ENCODE measurements around the gene TOB1. TPM values are rescaled to one million over a fixed set of nuclear protein-coding genes. Genes with fewer than 3 reads are reported as not detected.

Gene TOB1
- total RNA-seq, 1 donor from 2014 or later, result 15.5 TPM

DNA sequence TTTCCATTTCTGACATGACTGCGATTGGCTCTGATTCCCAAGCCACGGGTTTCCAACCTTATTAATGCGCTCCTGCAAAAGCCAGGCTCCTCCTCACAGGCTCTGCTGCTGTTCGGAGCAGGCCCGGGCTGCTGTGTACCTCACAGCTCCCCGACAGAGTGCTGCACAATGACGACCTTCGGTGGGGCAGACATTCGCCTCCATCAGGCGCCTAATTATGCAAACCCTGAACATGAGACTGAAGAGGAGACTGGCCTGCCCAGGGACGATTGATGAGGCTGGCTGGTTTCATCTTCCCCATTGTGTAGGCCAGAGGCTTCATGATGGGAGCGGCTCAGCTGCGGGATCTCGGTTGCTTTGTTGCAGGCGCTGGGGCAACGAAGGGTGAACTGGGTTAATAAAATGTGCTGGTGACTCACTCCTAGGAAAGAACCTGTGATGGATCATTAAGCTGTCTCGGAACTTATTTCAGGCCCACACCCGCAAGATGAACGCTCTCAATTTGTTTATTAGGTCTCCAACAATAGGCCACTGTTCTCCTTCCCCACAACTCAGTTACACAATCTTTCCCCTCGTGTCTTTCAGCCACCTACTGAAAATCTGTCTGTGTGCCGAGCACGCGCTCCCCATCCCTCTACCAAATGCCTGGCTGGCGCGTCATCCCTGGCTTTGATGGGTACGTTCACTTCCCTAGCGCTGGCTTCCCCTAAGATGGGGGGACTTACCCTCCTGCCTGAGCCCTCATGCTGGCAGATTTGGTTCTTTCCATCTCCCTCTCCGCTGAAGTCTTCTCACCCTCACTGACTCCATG lies 27.2 kb upstream of the TOB1 start:
- Mint-ChIP-seq H3K27me3 (ENCODE audit: unreplicated experiment) (peaks cover 5% of the 10 kb centered on the region), H3K4me3 (ENCODE audit: unreplicated experiment) (no peak overlapping the region), H3K27ac (ENCODE audit: unreplicated experiment) (no peak overlapping the region), H3K36me3 (ENCODE audit: low read depth, unreplicated experiment) (no peaks in the 10 kb centered on the region), H3K4me1 (ENCODE audit: unreplicated experiment) (no peaks in the 10 kb centered on the region), H3K9me3 (ENCODE audit: unreplicated experiment) (no peaks in the 10 kb centered on the region)
- TF ChIP-seq, protein P1, sequence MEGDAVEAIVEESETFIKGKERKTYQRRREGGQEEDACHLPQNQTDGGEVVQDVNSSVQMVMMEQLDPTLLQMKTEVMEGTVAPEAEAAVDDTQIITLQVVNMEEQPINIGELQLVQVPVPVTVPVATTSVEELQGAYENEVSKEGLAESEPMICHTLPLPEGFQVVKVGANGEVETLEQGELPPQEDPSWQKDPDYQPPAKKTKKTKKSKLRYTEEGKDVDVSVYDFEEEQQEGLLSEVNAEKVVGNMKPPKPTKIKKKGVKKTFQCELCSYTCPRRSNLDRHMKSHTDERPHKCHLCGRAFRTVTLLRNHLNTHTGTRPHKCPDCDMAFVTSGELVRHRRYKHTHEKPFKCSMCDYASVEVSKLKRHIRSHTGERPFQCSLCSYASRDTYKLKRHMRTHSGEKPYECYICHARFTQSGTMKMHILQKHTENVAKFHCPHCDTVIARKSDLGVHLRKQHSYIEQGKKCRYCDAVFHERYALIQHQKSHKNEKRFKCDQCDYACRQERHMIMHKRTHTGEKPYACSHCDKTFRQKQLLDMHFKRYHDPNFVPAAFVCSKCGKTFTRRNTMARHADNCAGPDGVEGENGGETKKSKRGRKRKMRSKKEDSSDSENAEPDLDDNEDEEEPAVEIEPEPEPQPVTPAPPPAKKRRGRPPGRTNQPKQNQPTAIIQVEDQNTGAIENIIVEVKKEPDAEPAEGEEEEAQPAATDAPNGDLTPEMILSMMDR (IDR thresholded peaks at IDR 0.05; ENCODE audit: unreplicated experiment), result no peak
- DNase-seq (ENCODE audit: low spot score), result no peak

DNA sequence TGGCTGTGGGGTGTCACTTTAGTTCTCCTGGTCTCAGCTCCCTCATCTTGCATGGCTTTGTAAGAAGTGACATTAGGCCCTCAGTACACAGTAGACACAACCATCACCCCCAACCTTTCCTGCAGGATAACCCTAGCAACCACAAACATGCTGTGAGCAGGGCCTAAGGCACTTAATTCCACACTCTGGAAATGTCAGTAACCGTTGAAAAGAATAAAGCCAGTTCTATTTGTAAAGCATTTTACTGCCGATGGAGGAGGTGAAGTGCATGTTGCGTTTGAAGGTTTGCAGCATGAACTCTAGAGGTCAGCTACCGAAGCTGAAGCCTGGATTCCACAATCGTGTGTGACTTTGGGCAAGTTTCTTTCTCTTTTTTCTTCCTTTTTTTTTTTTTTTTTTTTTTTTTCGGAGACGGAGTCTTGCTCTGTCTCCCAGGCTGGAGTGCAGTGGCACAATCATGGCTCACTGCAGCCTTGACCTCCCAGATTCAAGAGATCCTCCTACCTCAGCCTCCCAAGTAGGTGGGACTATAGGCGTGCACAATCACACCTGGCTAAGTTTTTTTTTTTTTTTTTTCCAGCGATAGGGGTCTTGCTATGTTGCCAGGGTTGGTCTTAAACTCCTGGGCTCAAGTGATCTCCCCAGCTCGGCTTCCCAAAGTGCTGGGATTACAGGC lies 26.1 kb upstream of the TOB1 start:
- no peak for DNase-seq (ENCODE audit: low spot score)
- H3K9me3 Mint-ChIP-seq (ENCODE audit: unreplicated experiment), result no peaks in the 10 kb centered on the region
- peaks cover 5% of the 10 kb centered on the region for H3K27me3 Mint-ChIP-seq (ENCODE audit: unreplicated experiment)
- H3K4me1 Mint-ChIP-seq (ENCODE audit: unreplicated experiment), result no peaks in the 10 kb centered on the region
- TF ChIP-seq, protein P1 (IDR thresholded peaks at IDR 0.05; ENCODE audit: unreplicated experiment), result no peak
- H3K36me3 Mint-ChIP-seq (ENCODE audit: low read depth, unreplicated experiment), result no peaks in the 10 kb centered on the region
- no peak overlapping the region for H3K4me3 Mint-ChIP-seq (ENCODE audit: unreplicated experiment)
- no peak overlapping the region for H3K27ac Mint-ChIP-seq (ENCODE audit: unreplicated experiment)

DNA sequence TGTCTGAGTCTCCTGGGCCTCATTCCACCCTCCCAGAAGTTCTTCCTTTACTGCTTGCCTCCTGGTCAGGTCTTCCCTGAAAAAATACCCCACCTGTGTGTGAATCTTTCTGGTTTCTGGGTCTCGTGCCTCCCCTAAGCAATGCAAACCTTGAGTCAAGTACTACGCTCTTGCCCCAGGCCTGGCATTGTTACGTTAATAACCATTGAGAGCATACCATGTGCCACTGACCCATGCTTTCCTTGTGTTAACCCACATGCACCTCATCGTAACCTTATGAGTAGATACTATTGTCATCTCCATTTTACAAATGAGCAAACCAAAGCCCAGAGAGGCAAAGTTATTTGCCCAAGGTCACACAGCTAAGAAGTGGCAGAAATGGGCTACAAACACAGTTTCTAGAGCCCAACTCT lies 25.4 kb upstream of the TOB1 start:
- H3K27ac Mint-ChIP-seq (ENCODE audit: unreplicated experiment), result no peak overlapping the region
- DNase-seq (ENCODE audit: low spot score), result no peak
- TF ChIP-seq, protein P1 (IDR thresholded peaks at IDR 0.05; ENCODE audit: unreplicated experiment), result no peak
- no peaks in the 10 kb centered on the region for H3K36me3 Mint-ChIP-seq (ENCODE audit: low read depth, unreplicated experiment)
- H3K9me3 Mint-ChIP-seq (ENCODE audit: unreplicated experiment), result no peaks in the 10 kb centered on the region
- H3K4me1 Mint-ChIP-seq (ENCODE audit: unreplicated experiment), result no peaks in the 10 kb centered on the region
- H3K4me3 Mint-ChIP-seq (ENCODE audit: unreplicated experiment), result no peak overlapping the region
- peaks cover 5% of the 10 kb centered on the region for H3K27me3 Mint-ChIP-seq (ENCODE audit: unreplicated experiment)

DNA sequence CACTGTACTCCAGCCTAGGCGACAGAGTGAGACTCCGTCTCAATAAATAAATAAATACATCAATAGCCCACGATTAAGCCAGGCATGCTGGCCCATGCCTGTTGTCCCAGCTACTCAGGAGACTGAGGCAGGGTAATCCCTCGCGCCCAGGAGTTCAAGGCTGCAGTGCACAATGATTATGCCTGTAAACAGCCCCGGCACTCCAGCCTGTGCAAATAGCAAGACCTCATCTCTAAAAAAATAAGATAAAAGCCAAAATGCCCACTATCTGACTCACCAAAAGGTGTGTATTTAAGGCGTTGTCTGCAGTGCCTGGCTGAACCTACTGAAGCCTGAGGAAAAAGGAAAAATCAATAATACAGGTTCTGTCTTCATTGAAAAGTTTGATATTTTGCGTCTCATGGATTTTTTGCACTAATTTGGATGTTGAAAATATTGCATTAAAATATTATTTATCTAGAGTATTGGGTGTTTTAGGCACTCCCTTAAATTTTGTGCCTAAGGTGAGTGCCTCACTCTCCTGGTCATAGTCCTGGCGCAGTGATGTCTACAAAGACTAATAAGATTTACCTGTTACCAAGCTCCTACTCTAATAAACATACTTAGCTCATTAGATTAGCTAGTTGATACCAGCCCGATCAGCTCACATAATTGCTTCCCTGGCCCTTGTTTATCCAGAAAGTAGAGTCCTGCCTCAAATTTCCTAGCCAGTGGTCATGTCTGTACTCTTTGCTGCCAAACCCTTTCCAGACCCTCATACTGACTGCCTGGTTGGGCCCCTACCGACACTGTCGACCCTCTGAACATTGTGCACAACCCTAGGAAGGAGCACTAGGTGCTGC lies 24.7 kb upstream of the TOB1 start:
- Mint-ChIP-seq H3K36me3 (ENCODE audit: low read depth, unreplicated experiment) (no peaks in the 10 kb centered on the region), H3K27me3 (ENCODE audit: unreplicated experiment) (peaks cover 5% of the 10 kb centered on the region), H3K27ac (ENCODE audit: unreplicated experiment) (no peak overlapping the region), H3K4me3 (ENCODE audit: unreplicated experiment) (no peak overlapping the region), H3K9me3 (ENCODE audit: unreplicated experiment) (no peaks in the 10 kb centered on the region), H3K4me1 (ENCODE audit: unreplicated experiment) (no peaks in the 10 kb centered on the region)
- TF ChIP-seq, protein P1 (IDR thresholded peaks at IDR 0.05; ENCODE audit: unreplicated experiment), result no peak
- no peak for DNase-seq (ENCODE audit: low spot score)
